ENCODE data around the gene GGTLC3.
"Not testable (repeated sequence)": the region's sequence is repeated elsewhere in the genome, so short reads cannot be mapped to it uniquely, and the experiment has no call there.

Gene GGTLC3

GRCh38 chr22:18518061-18518460 is at the start of gene GGTLC3:
Gene GGTLC3, minus strand, starts transcription at chr22:18518161. Its CDS starts 264 bp downstream, at chr22:18517897.
- not testable (repeated sequence) for H3K27ac ChIP-seq (ENCODE audit: low read depth, low read length); H4K20me1 ChIP-seq (ENCODE audit: control insufficient read depth, insufficient read depth, low read depth, low read length); H3F3A ChIP-seq (ENCODE audit: control insufficient read depth, insufficient read depth)

GRCh38 chr22:18560099-18560974 is 42.4 kb upstream of the GGTLC3 start:
- not testable (repeated sequence) for H3K9me2 ChIP-seq (replicated peaks; ENCODE audit: control insufficient read depth, low read length); H3K27me3 ChIP-seq (ENCODE audit: control insufficient read depth, low read length); H3K4me1 ChIP-seq (ENCODE audit: control insufficient read depth, low read length); H3K9me3 ChIP-seq (ENCODE audit: control insufficient read depth, insufficient read depth, low read length); H3K4me2 ChIP-seq (ENCODE audit: low read length); H3K27ac ChIP-seq (ENCODE audit: low read depth, low read length); H3K79me2 ChIP-seq (ENCODE audit: control insufficient read depth, low read length); H4K20me1 ChIP-seq (ENCODE audit: control insufficient read depth, insufficient read depth, low read depth, low read length); H3K36me3 ChIP-seq (ENCODE audit: control insufficient read depth, low read length); H3F3A ChIP-seq (ENCODE audit: control insufficient read depth, insufficient read depth); H3K4me3 ChIP-seq (ENCODE audit: low read length)

More at GRCh38 chr22:18518061-18518460, at the start of gene GGTLC3:
- H3K9me3 ChIP-seq (ENCODE audit: control insufficient read depth, insufficient read depth, low read length); H3K36me3 ChIP-seq (ENCODE audit: control insufficient read depth, low read length); H3K79me2 ChIP-seq (ENCODE audit: control insufficient read depth, low read length); H3K9me2 ChIP-seq (replicated peaks; ENCODE audit: control insufficient read depth, low read length); H3K4me3 ChIP-seq (ENCODE audit: low read length); H3K4me2 ChIP-seq (ENCODE audit: low read length); H3K4me1 ChIP-seq (ENCODE audit: control insufficient read depth, low read length); H3K27me3 ChIP-seq (ENCODE audit: control insufficient read depth, low read length): not testable (repeated sequence)

- H3K27me3 ChIP-seq (ENCODE audit: control insufficient read depth, low read length); H3K4me1 ChIP-seq (ENCODE audit: control insufficient read depth, low read length); H3K9me2 ChIP-seq (replicated peaks; ENCODE audit: control insufficient read depth, low read length); H3F3A ChIP-seq (ENCODE audit: control insufficient read depth, insufficient read depth); H3K4me2 ChIP-seq (ENCODE audit: low read length); H3K9me3 ChIP-seq (ENCODE audit: control insufficient read depth, insufficient read depth, low read length); H3K36me3 ChIP-seq (ENCODE audit: control insufficient read depth, low read length); H3K27ac ChIP-seq (ENCODE audit: low read depth, low read length); H4K20me1 ChIP-seq (ENCODE audit: control insufficient read depth, insufficient read depth, low read depth, low read length); H3K4me3 ChIP-seq (ENCODE audit: low read length); H3K79me2 ChIP-seq (ENCODE audit: control insufficient read depth, low read length): not testable (repeated sequence)
Measured at GRCh38 chr22:18558939-18559338, 41.0 kb upstream of the GGTLC3 start.

- H3K4me2 ChIP-seq (ENCODE audit: low read length); H3K4me3 ChIP-seq (ENCODE audit: low read length); H3K36me3 ChIP-seq (ENCODE audit: control insufficient read depth, low read length); H4K20me1 ChIP-seq (ENCODE audit: control insufficient read depth, insufficient read depth, low read depth, low read length); H3K4me1 ChIP-seq (ENCODE audit: control insufficient read depth, low read length); H3K27ac ChIP-seq (ENCODE audit: low read depth, low read length); H3K27me3 ChIP-seq (ENCODE audit: control insufficient read depth, low read length); H3F3A ChIP-seq (ENCODE audit: control insufficient read depth, insufficient read depth); H3K9me3 ChIP-seq (ENCODE audit: control insufficient read depth, insufficient read depth, low read length); H3K79me2 ChIP-seq (ENCODE audit: control insufficient read depth, low read length); H3K9me2 ChIP-seq (replicated peaks; ENCODE audit: control insufficient read depth, low read length): not testable (repeated sequence)
Measured at GRCh38 chr22:18558516-18558915, 40.6 kb upstream of the GGTLC3 start.

- H3K4me3 ChIP-seq (ENCODE audit: low read length); H4K20me1 ChIP-seq (ENCODE audit: control insufficient read depth, insufficient read depth, low read depth, low read length); H3K27ac ChIP-seq (ENCODE audit: low read depth, low read length); H3K9me3 ChIP-seq (ENCODE audit: control insufficient read depth, insufficient read depth, low read length); H3K4me2 ChIP-seq (ENCODE audit: low read length); H3K79me2 ChIP-seq (ENCODE audit: control insufficient read depth, low read length); H3K36me3 ChIP-seq (ENCODE audit: control insufficient read depth, low read length); H3K9me2 ChIP-seq (replicated peaks; ENCODE audit: control insufficient read depth, low read length); H3F3A ChIP-seq (ENCODE audit: control insufficient read depth, insufficient read depth); H3K27me3 ChIP-seq (ENCODE audit: control insufficient read depth, low read length); H3K4me1 ChIP-seq (ENCODE audit: control insufficient read depth, low read length): not testable (repeated sequence)
Measured at GRCh38 chr22:18554280-18555256, 36.6 kb upstream of the GGTLC3 start.

GRCh38 chr22:18552839-18553597 is 35.1 kb upstream of the GGTLC3 start:
- H3K27ac ChIP-seq (ENCODE audit: low read depth, low read length); H3K4me3 ChIP-seq (ENCODE audit: low read length); H3K9me3 ChIP-seq (ENCODE audit: control insufficient read depth, insufficient read depth, low read length); H3K79me2 ChIP-seq (ENCODE audit: control insufficient read depth, low read length); H3K4me1 ChIP-seq (ENCODE audit: control insufficient read depth, low read length); H3F3A ChIP-seq (ENCODE audit: control insufficient read depth, insufficient read depth); H3K36me3 ChIP-seq (ENCODE audit: control insufficient read depth, low read length); H3K9me2 ChIP-seq (replicated peaks; ENCODE audit: control insufficient read depth, low read length); H3K27me3 ChIP-seq (ENCODE audit: control insufficient read depth, low read length); H3K4me2 ChIP-seq (ENCODE audit: low read length); H4K20me1 ChIP-seq (ENCODE audit: control insufficient read depth, insufficient read depth, low read depth, low read length): not testable (repeated sequence)

GRCh38 chr22:18551046-18551445 is 33.1 kb upstream of the GGTLC3 start:
- not testable (repeated sequence) for H3F3A ChIP-seq (ENCODE audit: control insufficient read depth, insufficient read depth); H3K9me3 ChIP-seq (ENCODE audit: control insufficient read depth, insufficient read depth, low read length); H4K20me1 ChIP-seq (ENCODE audit: control insufficient read depth, insufficient read depth, low read depth, low read length); H3K79me2 ChIP-seq (ENCODE audit: control insufficient read depth, low read length); H3K4me3 ChIP-seq (ENCODE audit: low read length); H3K27ac ChIP-seq (ENCODE audit: low read depth, low read length); H3K36me3 ChIP-seq (ENCODE audit: control insufficient read depth, low read length); H3K27me3 ChIP-seq (ENCODE audit: control insufficient read depth, low read length); H3K4me2 ChIP-seq (ENCODE audit: low read length); H3K9me2 ChIP-seq (replicated peaks; ENCODE audit: control insufficient read depth, low read length); H3K4me1 ChIP-seq (ENCODE audit: control insufficient read depth, low read length)
